HG02973 (cell line): ENCODE measurements around the gene TMEM121.

Experiments used
- ATAC-seq: cut with Tn5 transposase; IDR thresholded peaks from one replicate; pipeline ENCODE4 v1.9.1; 2021; ENCODE audit warnings: moderate library complexity; ENCODE audit not compliant: unreplicated experiment

The TMEM121 gene

DNA sequence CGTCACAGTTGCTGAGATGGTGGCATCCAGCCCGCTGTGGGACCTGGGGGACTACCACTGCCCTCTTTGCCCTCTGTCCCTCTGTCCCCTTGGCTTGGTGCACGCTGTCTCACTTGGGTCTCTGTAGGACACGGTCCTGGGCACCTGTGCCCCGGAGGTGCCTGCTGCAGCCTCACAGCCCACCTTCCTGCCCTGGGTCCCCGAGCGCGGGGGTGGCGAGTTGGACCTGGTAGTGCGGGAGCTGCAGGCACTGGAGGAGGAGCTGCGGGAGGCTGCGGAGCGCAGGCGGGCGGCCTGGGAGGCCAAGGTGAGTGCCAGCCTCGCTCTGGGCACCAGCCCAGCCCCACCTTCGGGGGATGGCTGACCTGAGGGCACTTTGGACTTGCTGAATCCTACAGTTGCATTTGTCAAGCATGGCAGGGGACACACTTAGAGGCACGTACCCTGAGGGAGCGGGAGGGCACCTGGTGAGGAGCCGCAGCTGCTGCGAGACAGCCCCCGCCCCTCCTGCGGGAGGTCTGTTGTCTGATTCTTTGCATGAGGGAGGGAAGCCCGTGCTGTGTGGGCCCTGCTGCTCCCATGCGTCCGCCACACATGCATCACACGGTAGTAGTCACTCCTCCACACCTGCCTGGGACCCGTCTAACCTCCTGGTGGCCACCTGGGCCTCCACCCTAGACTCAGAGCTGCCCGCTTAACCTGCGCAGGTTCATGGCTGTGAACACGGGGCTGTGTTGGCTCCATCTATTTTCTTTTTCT is 28.5 kb upstream of the TMEM121 start:
- no peak for ATAC-seq

DNA sequence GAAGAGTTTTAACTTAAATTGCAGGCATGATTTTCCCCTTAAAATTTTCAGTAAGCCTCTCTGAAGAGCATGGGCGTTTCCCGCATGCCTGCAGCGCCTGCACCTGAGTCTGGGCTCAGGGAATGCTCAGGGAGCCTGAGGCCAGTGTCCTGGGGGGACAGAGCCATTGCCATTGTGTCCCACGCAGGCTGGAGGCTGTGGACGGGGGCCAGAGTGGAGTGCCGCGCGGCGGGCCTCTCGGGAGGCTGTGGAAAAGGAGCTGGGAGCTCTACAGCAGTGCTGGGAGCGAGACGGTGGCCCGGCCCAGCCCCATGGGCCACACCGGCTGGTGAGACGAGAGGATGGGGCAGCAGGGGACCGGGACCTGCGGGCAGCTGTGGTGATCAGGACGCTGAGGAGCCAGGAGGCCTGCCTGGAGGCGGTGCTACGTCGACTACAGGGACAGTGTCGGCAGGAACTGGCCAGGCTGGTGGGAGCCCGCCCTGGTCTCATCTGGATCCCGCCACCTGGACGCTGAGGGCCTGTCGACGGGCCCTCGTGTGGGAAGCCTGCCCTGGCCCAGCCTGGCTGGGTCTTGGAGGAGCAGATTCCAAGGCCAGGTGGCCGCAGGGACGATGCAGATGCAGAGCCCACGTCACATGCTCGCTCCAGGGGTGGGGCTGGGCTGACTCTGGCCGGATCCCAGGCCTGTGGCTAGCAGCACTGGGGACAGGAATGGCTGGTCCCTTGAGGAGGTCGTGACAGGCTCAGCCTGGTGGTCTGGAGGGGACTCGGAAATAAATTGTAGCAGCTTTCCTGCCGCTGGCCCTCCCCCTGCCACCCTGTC is 27.7 kb upstream of the TMEM121 start:
- ATAC-seq, result no peak

DNA sequence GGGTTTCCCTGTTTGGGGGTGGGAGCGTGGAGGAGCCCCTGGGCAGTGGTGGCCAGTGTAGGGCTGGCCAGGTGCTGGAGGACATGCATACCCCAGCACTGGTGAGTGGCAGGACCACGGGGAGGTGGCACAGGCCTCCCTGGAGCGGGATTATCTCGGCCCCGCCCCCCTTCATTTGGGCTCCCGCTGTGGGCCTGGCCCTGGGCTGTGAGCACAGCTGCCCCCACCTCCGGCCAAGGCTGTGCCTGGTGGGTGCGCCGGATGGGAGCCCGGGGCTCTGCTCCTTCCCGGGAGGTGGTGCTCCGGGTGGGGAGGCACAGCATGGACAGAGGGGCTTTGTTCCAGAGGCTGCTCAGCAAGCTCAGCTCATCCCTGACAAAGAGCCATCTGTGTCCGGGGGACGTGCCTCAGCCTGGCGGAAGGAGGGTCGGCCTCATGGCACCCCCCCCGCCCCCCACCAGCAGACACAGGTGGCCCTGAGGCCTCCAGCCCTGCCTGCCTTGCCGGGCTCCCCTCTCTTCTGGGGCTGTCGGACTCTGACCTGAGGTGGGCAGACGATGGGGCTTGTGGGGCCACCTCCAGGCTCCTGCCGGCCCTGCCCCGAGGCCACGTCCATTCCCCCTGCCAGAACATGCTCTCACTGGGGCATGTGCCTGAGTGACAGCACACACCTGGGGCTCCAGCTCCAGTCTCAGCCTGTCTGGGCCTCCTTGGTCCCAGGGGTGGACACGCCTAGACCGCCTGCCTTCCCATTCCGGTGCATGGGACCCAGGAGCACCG is 26.9 kb upstream of the TMEM121 start:
- no peak for ATAC-seq

DNA sequence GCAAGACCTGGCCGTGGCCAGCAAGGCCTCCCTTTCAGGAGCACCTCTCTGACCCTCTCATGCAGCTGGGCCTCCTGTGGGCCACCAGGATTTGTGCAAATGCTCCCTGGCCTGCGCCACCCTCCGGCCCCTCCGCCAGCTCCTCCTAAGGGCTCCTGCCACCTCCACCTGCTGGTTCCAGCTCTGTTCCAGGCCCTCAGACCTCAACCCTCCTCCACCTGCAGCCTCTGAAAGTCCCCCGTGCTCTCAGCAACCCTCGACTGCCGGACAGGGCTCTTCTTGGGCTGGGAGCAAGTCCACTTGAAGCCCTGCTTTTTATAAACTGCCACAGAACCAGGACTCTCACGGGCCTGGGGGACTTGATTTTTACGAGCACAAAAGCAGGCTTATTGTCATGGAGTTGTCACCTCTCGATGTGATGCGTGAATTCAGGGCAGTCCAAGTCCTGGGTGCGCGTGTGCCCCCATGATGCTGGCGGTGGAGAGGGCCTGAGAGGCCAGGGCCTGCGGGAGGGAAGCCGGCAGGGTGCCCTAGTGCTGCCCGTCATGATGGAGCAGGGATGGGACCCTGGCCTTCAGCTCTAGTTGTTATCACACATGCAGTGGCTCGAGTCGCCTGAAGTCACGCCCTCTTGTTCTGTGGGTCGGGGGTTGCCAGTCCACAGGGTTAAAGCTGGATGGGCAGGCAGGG is 26.2 kb upstream of the TMEM121 start:
- no peak for ATAC-seq

DNA sequence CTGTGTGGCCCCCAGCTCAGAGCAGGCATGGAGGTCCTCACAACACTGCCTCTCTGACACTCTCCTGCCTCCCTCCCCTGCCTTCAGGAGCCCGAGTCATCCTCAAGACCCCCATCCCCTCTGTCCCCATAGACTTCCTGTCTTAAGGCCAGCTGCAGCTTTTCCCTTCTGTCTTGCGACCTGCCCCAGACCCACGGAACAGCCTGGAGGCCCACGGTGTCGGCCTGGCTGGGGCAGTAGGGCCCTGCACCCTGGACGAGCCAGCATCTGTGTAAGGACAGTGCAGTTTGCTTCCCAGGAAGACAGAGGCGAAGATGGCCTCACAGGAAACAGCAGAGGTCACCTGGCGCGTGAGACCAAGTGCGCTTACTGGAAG is 25.7 kb upstream of the TMEM121 start:
- ATAC-seq, result no peak

DNA sequence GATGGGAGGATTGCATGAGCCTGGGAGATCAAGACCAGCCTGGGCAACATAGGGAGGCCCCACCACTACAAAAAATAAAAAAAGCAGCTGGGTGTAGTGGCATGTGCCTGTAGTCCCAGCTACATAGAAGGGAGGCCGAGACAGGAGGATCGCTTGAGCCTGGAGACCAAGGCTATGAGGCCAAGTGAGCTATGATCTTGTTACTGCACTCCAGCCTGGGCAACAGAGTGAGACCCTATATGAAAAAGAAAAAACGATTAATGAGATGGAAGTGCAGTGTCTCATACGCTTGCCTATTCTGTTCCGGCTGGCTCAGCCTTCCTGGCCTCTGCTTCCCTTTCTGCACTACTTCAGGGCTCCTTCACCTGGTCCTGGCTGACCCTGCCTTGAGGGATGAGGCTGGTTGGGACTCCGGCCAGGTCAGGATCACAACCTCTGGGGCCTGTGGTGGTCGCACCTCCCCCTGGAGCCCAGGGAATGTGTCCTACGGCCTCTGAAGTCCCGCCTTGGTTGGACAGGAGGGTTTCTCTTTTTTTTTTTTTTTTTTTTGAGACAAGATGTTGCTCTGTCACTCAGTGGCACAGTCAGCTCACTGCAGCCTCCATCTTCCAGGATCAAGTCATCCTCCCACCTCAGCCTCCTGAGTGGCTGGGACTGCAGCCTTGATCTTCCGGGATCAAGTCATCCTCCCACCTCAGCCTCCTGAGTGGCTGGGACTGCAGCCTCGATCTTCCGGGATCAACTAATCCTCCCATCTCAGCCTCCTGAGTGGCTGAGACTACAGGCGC is 24.7 kb upstream of the TMEM121 start:
- ATAC-seq, result no peak

DNA sequence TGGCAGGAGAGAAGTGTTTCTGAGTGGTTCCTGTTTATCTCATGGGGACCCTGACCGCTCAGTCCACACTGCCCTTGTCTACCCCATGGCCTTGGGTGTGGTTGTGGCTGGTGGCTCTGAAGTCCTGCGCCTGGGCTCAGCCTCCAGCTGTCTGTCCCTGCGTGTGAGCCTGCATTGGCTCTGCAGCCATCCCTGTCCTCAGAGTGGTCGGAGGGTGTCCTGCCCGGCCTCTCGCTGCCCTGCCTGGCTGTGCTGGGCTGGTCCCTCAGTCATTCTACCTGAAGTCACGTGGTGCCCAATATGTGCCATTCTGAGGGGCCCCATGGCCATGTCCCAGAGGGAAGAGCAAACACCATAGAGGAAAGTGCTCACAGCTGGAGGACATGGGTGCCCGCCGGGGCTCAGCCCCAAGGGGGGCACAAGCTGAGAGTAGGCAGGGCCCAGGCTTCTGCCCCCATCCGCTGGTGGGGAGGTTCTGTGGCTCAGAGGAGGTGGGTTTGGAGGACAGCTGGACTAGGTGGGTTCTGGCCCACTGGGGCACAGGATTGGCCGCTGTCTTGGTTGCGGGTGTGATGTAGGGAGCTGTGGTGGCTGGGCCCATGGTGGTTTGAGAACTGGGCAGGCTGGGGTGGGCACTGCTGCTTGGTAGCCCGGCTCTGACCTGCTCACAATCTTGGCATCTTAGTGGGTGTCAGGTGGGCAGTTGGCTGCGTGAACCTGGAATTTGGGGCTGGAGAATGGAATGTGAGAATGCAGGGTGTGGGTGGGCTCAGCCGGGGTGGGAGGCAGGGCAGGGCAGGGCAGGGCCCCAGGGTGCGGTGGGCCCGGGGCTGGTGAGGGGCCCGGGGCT is 23.7 kb upstream of the TMEM121 start:
- no peak for ATAC-seq

DNA sequence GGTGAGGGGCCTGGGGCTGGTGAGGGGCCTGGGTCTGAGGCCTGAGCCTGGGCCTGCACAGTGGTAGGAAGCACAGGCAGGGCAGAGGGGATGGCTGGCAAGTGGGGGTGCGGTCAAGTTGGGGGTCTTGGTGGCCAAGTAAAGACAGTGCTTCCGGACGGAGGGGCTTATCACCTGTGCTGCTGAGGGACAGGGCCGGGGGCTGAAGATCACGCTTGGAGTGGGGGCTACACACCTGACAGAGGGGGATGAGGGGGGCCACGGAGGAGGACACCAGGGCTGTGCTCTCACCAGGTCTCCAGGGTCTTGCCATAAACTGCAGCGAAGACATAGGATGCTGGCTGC is 23.1 kb upstream of the TMEM121 start:
- ATAC-seq, result no peak

DNA sequence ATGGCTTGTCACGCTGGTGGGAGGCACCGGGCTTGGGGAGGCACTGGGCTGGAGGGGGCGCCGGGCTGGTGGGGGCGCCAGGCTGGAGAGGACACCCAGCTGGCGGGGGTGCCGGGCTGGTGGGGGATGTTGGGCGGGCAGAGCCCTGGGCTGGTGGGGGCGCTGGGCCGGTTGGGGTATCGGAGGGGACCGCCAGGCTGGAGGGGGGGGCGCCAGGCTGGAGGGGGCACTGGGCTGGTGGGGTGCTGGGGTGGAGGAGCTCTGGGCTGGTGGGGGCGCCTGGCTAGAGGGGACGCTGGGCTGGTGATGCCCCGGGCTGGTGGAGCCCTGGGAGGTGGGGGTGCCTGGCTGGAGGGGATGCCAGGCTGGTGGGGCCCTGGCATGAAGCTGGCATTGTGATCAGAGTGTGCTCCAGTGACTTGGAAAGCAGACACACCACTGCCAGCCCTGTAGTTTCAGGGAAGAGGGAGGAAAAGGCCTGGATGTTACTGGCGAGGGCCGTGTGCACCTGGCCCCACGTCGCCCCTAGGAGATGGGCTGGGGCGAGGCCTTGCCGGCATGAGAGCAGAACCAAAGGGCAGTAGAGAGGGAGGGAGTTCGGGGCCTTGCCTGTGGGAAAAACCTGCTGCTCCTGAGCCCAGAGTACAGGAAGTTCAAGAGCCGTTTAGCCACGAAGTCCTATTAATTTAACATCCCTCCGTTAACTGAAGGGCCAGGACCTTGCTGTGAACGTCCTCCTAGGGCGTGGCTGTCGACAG is 22.3 kb upstream of the TMEM121 start:
- no peak for ATAC-seq

DNA sequence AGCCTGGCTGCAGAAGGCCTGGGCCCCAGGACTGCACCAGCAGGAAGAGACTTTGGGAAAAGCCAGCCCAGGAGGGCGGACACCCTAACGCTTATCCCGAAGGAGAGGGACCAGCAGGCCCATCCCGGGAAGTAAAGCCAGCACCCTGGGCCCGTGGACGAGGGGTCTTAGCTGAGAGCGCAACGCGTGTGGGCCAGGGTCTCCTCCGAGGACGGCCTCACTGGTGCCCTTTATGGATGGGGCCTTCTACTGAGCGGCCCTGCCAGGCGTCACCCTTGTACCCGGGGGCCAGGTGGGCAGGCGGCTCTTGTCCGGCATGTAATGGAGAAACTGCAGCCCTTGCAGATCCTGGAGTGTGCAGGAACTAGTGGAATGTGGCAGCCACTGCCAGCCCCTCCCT is 21.3 kb upstream of the TMEM121 start:
- no peak for ATAC-seq

DNA sequence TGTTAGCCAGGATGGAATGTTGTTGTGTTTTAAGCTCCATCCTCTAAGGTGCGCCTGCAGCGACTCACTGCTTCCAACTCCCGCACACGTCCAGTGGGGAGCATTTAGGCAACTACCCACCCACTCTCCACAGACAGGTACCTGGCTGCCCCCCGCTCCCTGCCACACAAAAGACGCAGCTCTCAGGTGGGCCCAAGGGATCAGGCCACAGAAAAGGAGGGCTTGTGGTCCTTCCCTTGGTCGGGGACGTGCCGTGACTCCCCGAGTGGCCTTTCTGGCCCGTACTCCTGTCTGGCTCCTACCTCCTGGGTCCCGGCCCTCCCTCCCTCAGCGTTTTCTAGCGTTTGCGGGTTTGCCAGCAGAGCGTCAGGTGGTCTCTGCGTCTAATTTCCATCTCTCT is 19.1 kb upstream of the TMEM121 start:
- no peak for ATAC-seq

DNA sequence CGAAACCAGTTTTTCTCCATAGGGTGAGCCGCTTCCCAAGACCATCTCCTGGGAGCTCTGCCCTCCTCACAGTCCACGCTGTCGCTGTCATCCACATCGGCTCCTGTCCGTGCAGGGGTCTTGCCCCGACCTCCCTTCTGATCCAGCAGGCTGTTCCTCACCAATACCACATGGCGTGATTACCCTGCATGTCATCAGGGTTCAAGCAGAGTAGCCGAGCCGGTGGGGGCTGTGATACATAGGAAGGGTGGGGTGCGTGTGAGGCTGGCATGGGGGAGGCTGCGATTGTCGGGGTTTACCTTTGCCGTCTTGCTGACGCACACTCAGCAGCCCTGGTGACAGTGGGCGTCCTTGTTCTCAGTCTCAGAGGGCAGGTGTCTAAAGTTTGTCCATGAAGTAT is 18.3 kb upstream of the TMEM121 start:
- ATAC-seq, result no peak

DNA sequence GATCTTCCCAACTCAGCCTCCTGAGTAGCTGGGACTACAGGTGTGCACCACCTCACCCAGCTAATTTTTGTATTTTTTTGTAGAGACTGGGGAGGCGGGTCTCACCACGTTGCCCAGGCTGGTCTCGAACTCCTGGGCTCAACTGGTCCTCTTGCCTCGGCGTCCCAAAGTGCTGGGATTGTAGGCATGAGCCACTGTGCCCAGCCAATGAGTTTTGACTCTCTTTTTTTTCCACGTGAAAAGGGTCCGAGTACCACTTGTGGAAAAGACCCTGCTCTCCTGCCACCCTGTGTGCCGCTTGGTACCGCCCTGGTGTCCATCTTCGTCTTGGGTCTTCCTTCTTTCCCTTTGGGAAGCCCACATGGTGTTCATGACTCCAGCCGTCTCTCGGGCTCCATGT is 17.8 kb upstream of the TMEM121 start:
- no peak for ATAC-seq

DNA sequence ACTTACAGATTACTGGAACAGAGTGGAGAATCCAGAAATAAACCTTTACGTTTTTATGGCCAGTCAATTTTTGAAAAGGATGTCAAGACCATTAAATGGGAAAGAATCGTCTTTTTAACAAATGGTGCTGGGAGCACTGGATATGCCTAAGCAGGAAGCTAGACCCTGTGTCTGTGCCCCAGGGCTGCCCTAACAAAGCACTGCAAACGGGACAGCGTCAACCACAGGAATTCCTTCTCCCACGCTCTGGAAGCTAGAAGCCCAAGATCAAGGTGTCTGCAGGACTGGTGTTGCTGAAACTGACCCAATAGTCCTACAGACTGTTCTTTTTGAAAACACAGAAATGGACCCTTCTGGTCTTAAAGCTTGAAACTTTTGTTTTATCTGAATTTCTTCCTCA is 9.3 kb upstream of the TMEM121 start:
- ATAC-seq, result no peak

DNA sequence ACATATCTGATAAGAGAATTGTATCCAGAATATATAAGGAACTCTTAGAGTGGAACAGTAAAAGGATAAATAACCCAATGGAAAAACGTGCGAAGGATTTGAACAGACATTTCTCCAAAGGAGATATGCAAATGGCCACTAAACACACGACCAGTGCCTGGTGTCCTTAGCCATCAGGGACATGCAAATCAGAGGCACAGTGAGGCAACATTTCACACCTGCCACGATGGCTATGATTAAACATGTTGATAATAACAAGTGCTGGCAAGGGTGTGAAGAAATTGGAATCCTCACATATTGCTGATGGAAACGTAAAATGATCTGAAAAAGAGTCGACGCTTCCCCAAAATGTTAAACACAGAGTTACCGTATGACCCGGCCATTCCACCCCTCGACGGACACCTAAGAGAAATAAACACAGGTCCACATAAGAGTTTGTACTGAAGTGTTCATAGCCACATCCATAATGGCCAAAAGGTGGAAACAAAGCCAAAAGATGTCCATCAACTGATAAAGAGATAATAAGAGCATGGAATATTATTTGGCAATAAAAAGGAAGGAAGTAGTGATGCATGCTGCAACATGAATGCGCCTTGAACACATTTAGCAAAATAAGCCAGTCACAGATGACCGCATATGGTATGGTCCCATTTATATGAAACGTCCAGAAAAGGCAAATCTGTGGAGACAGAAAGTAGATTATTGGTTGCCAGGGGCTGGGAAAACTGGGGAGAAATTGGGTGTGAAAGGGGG is 6.3 kb upstream of the TMEM121 start:
- no peak for ATAC-seq

DNA sequence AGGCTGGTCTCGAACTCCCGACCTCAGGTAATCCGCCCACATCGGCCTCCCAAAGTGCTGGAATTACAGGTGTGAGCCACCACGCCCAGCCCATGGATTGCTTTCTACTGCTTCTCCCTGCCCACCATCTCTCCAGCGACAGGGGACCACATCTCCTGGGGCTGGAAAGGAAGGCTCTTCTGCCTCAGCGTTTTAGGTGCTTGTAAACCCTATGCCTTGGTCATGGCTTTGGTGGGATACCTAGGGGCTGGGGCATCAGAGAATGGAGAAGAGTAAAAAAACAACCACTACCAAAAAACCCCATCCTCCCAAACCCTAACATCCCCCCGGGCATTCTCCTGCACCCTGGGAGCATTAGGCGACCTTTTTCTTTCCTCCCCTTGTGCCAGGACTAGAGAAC is 1.1 kb upstream of the TMEM121 start:
- no peak for ATAC-seq

DNA sequence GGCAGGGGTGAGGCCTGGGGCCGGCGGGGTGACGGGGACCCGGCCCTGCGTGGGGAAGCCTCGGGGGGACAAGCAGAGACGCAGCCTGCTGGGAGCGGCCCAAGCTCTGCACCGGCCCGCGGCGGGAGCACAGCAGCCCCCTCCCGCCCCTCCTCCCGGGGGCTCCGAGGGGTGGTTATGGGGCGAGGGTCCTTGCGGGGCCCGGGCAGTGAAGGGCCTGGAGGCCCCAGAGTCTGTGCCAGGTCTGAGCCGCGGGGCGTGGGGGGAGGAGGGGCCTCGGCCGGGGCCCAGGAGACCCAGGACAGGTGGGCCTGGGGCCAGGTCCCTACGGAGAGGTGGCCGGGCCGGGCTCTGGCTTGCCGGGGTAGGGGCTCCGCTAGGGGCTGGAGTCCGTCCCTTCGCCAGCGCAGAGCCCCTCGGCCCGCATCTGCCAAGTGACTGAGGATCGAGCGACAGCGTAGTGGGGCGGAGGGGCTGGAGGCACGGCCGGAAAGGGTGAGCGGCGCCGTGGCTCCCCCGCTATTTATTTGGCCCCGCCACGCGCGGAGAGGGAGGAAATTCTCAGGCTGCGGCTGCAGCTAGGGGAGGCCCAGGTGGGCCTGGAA is 495 bp downstream of the TMEM121 start:
- no peak for ATAC-seq

DNA sequence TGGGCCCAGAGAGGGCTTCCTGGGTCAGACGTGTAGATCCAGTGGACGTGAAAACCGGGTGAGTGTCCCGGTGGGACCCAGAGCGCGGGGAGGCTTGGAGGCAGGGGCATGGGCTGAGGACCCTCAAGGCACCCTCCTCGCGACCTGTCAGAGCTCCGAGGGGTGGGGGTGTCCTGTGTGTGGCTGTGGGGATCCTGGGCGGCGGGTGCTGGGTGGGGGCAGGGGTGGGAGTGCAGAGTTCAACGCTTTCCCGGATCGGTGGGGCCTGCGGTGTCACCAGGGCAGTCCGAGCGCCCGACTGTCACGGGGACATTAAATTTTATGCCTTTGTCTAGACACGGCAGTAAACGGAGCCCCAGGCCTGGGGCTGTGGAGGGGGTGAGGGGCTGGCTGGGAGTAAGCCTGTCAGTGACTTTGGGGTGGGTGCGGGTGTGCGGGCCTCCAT is 1.0 kb downstream of the TMEM121 start:
- no peak for ATAC-seq
